ENCODE measurements around the gene BBX.

The BBX gene

GRCh38 chr3:107756649-107757048 lies 233.9 kb downstream of the BBX start:
- no peak for DNase-seq

DNA sequence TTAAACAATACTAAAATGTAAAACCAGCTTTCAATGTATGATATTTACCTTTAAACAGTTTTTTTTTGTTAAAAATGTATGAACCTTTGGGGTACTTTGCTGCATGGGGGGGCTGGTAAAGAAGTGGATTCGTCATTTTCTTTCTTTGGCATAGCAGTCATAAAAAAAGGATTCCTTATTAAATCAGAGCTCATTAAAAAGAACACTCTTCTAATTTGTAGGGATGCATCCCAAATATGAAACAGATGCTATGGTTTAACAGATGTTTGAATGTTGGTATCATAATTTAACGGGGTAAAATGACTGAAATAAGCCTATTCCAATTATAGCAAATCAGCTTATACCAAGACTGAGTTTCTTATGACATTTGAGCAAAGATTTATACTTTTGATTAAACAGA lies 234.4 kb downstream of the BBX start:
- DNase-seq: no peak

DNA sequence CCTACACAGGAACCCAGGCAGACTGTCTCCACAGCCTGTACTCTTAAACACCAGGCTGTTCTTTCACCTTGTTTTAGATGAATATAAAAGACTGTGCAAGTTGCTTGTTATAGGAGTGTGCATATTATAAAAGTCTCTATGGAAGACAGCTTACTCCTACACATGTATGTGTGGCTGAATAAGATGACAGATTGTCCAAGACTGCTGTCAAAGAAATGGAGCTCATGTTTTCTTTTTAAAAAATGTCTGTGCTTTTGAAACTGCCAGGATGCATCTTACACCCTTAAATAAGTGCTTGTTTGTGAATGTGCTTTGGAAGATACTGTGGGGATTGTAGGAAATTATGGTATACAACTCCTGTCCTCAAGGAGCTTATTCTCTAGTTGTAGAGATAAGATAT lies 237.4 kb downstream of the BBX start:
- no peak for DNase-seq

- no peak for DNase-seq
Measured at GRCh38 chr3:107761391-107761790, 238.6 kb downstream of the BBX start.

DNA sequence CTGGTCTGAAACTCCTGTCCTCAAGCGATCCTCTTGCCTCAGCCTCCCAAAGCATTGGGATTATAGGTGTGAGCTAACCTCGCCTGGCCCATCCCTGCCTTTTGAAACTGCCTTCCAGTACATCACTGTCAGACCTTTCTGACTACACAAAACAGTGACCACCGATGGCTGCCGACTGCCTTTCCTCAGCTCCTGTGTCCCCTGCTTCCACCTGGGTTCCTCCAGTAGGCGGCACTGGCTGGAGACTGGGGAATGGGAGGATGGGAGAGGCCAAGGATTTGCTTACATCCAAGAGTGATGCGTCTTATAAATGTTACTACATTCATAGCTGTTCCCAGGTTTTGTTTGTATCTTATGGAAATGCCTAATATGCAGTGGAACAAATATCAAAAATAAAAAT lies 242.8 kb downstream of the BBX start:
- no peak for DNase-seq

DNA sequence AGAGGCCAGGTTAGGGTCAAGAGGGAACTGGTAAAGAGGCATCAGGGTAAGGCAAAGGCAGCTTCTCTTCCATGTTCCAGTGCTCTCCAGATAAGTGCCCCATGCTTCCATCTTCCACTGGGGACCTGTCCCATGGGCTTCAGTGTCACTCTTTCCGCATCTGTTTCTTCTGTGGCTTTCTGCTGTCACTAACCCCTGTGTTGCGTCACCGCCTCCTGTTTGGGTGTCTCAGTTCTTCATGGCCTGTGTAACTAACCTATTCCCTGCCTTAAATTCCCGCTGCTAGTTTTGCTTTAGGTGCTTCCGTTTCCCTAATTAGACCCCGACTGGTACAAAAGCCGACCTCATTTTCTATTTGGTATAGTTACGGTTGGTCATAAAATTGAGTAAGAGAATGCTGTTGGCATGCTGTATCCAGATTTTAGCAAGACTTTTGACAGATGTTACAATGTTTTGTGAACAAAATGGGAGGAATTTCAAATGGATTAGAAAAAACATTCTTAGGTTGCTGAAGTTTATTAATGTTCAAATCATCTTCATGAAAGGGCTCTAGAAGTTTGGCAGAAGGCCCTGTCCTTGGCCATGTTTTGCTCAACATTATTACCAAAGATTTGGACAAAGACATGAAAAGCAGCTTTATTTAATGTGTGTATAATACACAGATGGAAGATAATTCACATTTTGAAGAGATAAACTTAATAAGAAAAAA lies 245.3 kb downstream of the BBX start:
- no peak for DNase-seq

DNA sequence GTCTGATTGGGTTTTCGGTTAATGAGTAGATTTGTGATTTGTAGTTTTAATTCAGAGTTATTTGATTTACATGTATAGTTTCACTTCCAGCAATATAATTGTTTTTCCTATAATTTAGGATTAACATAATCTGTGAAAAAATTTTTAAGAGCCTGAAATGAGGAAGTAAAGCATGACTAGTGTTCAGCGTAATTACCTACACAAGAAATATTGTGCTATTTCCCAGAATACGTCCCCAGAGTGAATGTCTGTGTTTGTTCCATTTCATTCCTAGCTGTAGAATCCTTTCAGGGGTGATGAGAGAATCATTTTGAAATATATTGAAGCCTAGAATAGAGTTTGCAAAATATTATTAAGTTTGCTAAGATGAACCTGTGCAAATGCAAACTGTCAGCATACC lies 247.1 kb downstream of the BBX start:
- DNase-seq: no peak

DNA sequence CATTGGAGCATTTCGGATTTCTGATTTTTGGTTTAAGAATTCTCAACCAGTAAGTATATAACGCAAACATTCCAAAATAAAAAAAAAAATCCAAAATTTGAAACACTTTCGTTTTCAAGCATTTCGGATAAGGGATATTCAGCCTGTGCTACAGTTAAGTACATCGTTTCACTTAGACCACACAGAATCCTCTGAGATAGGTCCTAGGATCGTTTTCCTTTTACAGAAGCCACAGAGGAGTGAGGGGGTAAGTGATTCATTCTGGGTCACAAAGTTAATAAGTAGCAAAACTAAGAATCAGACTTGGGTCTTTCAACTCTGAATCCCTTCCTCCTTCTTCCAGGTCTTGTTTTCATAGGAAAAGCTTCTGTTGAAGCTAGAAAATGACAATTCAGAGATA lies 249.3 kb downstream of the BBX start:
- no peak for DNase-seq

DNA sequence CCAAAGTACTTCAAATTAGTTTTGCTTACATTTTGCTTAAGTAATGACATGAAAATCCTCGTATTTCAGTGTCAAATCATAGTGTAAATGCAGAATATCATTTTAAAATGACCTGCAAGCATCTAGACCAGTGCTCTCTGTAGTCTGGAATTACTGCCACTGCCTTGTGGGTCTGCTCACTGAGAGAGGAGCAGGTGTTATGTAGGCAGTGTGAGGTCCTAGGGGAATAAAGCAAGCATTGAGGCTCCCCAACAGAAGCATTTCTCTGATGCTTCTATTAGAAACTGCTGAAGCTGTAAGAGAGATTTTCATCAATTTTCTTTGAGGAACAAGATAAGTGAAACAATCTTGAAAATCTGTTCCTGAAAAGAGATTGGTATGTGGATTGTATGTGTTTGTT lies 253.2 kb downstream of the BBX start:
- DNase-seq: no peak

GRCh38 chr3:107781253-107781652 lies 258.5 kb downstream of the BBX start:
- no peak for DNase-seq

DNA sequence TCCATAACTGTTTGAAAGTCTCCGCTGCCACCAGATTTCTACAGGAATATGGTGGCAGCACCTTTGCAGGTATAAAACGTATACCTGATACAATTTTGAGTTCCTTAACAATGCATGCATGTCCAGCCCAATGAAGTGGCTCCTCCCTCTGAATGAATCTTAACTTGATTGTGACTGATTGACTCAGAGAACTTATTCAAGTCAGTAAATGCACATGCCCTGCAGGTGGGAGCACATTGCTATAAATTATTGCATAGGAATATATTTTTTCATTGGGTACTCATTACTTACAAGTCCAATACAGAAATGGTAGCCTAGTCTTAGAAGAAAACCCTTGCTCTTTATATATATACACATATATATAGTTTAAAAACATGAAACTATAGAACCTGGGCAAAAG lies 259.3 kb downstream of the BBX start:
- no peak for DNase-seq

DNA sequence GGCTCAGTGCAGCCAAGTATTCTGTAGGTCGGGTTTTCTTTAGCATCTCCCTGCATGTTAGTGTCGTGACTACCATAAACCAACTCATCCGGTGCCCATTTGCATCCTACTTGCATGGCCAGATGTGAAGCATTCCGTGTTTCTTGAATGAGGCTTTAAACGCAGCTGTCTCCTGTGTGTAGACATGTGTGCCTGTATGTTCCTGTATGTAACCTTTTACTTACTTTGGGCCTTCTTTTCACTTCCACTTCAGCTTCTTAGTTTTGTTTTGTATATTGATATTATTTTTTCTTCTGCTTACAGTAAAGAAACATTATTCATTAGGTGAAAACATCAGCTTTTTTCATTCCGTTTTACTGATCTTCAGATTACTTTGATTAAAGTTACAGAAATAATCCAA lies 267.9 kb downstream of the BBX start:
- no peak for DNase-seq

DNA sequence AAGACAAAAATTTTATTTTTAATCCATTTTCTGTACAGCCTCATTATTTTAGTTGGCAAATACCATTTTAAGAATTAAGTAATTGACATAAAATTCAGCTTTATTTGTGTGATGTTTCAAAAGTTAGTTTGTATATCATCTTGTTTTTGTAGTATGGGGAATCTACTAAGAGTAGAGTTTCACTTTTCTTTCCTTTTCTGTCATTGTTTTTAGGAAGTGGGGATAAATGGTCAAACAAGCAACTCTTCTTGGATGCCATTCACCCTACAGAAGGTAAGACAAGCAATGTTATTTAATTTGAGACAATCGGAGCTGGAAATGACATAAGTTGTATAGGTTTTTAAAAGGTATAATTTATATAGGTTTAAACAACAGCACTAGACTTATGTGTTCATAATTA lies 268.3 kb downstream of the BBX start:
- no peak for DNase-seq

DNA sequence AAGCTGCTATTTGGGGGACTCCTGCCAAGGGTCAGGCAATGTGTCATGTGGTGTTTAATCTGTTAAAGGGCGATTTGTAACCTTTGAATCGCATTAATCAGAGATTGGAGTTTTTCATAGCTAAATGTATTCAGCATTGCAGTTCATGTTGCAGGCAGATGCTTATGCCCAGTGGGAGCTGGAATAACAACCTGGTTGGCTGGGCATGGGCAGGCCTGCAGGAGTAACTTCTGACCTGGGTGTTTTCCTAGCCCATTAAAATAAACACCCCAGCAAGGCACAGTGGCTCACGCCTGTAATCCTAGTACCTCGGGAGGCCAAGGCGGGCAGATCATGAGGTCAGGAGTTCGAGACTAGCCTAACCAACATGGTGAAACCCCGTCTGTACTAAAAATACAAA lies 268.7 kb downstream of the BBX start:
- DNase-seq: no peak

DNA sequence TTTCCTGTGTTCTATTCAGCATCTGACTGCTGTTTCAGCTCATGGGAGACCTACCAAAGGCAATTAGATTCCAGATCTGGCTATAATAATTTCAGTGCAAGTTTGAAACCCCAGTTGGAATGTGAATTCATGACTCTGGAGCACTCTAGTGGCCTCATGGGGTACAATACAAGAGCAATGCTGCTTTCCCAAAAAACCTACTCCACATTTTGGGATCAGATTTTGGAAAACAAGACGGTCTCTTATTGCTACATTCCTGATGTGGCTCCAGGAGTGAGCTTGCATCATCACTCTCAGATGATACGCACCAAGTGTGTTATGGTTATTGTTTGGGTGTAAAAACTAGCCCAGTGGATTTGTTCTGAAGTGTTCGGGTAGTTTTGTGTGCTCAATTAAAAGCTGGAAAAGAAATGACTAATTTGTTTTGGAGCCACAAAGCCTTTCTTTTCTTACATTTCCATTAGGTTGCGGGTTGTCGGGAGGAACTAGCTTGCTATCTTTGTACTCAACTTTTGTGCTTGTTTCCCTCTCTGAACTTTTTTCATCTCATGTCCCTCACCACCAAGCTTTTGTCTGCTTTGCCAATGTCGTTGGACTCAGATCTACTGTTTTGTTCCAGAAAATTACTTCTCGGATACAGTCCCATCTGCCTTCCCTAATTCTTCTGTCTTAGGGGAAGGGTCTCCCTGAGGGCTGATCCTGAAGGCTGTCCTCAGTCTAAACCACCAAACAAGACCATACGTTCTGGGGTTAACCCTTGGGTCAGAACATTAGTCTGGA lies 272.1 kb downstream of the BBX start:
- peak; percentile 10 for DNase-seq

GRCh38 chr3:107795514-107796094 lies 272.8 kb downstream of the BBX start:
- DNase-seq: no peak

- no peak for DNase-seq
Measured at GRCh38 chr3:107796791-107797190, 274.0 kb downstream of the BBX start.

DNA sequence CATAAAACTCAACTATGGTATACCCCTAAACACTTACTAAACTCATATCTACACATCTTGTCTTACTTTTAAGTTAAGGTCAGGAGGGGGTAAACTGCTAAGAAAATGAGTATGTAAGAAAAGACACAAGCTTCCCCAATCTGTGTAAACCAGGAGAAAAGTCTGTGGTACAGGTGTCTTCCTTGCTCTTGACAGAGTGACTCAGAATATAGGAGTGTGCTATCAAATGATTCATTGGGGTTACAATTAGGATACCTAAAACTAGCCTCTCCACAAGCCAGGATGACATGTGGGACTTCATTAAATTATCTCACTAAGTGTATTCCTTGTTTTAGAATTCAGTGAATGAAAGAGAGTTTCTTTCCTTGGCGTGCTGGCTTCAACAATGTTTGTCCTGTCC lies 274.8 kb downstream of the BBX start:
- DNase-seq: no peak

GRCh38 chr3:107798381-107798780 lies 275.6 kb downstream of the BBX start:
- DNase-seq: no peak

DNA sequence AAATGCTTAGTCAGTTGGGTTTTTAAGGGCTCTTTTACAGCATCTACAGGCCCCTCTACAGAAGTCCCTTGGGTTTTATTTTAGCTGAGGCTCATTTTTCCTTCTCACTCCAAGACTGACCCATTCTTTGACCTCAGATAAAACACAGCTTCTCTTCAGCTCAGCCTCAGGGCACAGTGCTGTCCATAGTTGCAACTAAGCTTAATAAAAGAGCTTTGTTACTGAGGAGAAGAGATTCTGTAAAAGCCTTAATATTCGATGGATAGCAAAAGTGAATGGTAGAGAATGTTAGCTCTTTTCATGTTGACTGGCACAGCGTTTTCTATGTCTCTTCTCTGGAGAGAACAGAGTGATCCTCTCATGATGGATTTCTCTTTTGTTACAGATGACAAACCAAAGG lies 277.9 kb downstream of the BBX start:
- DNase-seq: no peak

GRCh38 chr3:107803170-107803569 lies 280.4 kb downstream of the BBX start:
- no peak for DNase-seq

DNA sequence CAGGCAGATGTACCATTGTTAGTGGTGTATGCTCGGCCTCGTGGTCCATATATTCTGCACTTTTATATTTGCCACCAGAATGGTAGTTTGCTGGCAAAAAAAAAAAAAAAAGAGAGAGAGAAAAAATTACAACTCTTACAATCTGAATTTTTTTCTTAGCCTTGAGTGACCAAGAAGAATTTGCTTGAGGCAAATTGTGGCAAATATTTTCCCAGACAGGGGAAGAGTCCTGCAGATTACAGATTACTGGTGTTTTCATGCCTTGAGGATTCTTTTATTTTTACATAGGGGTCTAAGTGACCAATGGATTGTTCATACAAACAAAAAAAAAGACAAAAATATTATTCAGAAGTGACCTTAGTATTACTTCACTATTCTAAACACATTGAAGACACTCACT lies 283.3 kb downstream of the BBX start:
- DNase-seq: no peak

- DNase-seq: peak; percentile 10
Measured at GRCh38 chr3:107806536-107806935, 283.8 kb downstream of the BBX start.

All from NCI-H146 (cell line).